Activated naive CD4-positive, alpha-beta T cell treated with anti-CD3 and anti-CD28 coated beads, Interleukin-2, amount 50 U/mL, for 72 hours (primary cell): ENCODE data around the gene SRGAP2B. TPM values are rescaled to one million over a fixed set of nuclear protein-coding genes. Genes with fewer than 3 reads are reported as not detected.
"Not testable (repeated sequence)": the region's sequence is repeated elsewhere in the genome, so short reads cannot be mapped to it uniquely, and the experiment has no call there.

Source experiments
- ATAC-seq, 2 donors: fragments of 150-1000 bp; cut with Tn5 transposase; 2 replicates each; pipeline ENCODE4 v1.10.0; 2021; ENCODE audit warnings: mild to moderate bottlenecking in 2 of 2, moderate library complexity in 2 of 2
- DNase-seq, 2 donors: peaks; one replicate each; pipeline ENCODE4 v3.0.0; 2021 to 2022; ENCODE audit warnings: low spot score in 2 of 2
- H3K27ac Mint-ChIP-seq, 2 donors: one replicate each; pipeline ENCODE4 v1.8.0; 2022; ENCODE audit warnings: mild to moderate bottlenecking in 2 of 2, mixed read lengths in 2 of 2
- H3K36me3 Mint-ChIP-seq, 2 donors: one replicate each; pipeline ENCODE4 v1.8.0; 2022; ENCODE audit warnings: mixed read lengths in 2 of 2
- H3K9me3 Mint-ChIP-seq, 2 donors: one replicate each; pipeline ENCODE4 v1.8.0; 2022; ENCODE audit warnings: mixed read lengths in 2 of 2
- total RNA-seq, 2 donors: library from RNA; stranded (reverse); gene quantifications; one replicate each; pipeline ENCODE4 v1.2.3, GENCODE V29; 2022

The SRGAP2B gene
- total RNA-seq, 2 donors from 2014 or later = 24.4 to 50.1 TPM

- not testable (repeated sequence) for H3K9me3 Mint-ChIP-seq, H3K27ac Mint-ChIP-seq, ATAC-seq, DNase-seq, H3K36me3 Mint-ChIP-seq
Measured at GRCh38 chr1:145016492-145016862, 78.7 kb downstream of the SRGAP2B start.

GRCh38 chr1:145015744-145016491 lies 79.2 kb downstream of the SRGAP2B start:
- H3K27ac Mint-ChIP-seq, H3K9me3 Mint-ChIP-seq: not testable (repeated sequence)

DNA sequence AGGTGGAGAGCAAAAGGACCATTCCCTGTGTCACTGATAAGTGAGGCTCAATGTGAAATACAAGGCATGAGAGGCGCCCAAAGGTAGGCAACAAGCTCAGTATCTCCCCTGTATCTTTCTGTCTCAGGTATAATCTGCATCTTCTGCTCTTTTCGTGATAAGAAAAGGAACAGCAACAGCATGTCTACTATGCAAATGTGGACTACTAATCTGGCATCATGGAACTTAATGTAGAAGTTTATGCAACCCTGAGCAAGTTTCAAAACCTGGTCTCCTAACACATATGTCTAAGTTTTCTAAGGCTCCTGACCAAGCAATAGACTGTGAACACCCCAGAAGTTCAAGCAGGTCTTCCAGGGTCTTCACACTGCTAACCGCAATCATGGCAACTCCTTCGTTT lies 81.8 kb downstream of the SRGAP2B start:
- not testable (repeated sequence) for H3K36me3 Mint-ChIP-seq, H3K9me3 Mint-ChIP-seq, DNase-seq, H3K27ac Mint-ChIP-seq, ATAC-seq

More at GRCh38 chr1:145015744-145016491, 79.2 kb downstream of the SRGAP2B start:
- ATAC-seq = peak; percentile 93 to 97
- DNase-seq, H3K36me3 Mint-ChIP-seq: not testable (repeated sequence)

DNA sequence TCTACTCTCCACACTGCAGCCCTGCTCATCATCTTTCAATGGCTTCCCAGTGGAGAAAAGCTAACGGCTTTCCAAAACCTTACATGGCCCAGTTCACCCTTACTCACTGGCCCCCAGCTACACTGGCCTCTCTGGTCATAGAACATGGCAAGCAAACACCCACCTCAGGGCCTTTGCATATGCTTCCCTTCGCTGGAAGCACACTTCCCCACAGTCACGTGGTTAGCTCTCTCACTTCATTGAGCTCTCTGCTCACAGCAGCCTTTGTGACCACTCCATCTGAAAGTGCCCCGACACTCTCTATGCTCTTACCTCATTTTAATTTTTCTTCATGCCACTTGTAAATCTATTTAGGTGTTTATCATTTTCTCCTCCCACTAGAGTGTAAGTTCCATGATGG lies 83.3 kb downstream of the SRGAP2B start:
- not testable (repeated sequence) for H3K9me3 Mint-ChIP-seq, ATAC-seq, H3K36me3 Mint-ChIP-seq, H3K27ac Mint-ChIP-seq, DNase-seq

DNA sequence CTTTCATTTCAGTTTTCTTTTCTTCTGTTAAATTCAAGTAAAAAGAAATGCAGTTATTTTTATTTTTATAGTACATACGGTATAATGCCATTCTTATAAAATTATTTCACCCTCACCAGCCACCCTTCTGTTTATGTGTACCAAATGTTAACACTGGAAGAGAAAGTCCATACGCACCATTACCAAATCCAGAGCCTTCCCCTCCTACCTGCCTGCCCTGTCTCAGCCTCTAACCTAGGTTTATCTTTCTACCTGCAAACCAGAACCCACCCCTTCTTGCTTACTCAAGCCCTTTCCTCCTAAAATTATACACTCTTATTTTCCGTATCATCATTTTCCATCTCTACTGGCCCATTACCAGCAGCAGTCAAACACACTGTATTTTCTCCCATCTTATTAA lies 84.5 kb downstream of the SRGAP2B start:
- not testable (repeated sequence) for DNase-seq, ATAC-seq, H3K9me3 Mint-ChIP-seq, H3K36me3 Mint-ChIP-seq, H3K27ac Mint-ChIP-seq

DNA sequence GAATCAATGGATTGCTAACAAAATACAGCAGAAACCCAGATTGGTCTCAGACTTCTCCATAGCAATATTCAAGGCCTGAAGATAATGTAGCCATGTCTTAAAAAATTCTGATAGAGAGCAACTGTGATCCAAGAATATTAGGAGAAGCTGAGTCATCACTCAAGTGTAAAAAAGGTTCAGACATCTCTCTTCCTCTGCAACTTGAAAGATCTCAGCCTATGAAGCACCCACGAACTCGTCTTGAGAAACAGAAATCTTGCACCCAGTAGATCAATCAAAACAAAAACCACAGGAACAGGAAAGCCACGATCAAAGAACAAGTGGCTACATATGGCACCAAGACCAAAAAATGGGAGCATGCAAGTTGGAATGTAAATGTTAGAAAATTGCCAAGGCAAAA lies 85.2 kb downstream of the SRGAP2B start:
- not testable (repeated sequence) for H3K9me3 Mint-ChIP-seq, H3K27ac Mint-ChIP-seq, DNase-seq, H3K36me3 Mint-ChIP-seq
- ATAC-seq = peak; percentile 69 to 79

- H3K9me3 Mint-ChIP-seq, H3K36me3 Mint-ChIP-seq, H3K27ac Mint-ChIP-seq, DNase-seq: not testable (repeated sequence)
- peak; percentile 24 to 34 for ATAC-seq
Measured at GRCh38 chr1:145008388-145008787, 86.7 kb downstream of the SRGAP2B start.

- DNase-seq, H3K36me3 Mint-ChIP-seq, ATAC-seq, H3K9me3 Mint-ChIP-seq, H3K27ac Mint-ChIP-seq: not testable (repeated sequence)
Measured at GRCh38 chr1:145005142-145005541, 90.0 kb downstream of the SRGAP2B start.

DNA sequence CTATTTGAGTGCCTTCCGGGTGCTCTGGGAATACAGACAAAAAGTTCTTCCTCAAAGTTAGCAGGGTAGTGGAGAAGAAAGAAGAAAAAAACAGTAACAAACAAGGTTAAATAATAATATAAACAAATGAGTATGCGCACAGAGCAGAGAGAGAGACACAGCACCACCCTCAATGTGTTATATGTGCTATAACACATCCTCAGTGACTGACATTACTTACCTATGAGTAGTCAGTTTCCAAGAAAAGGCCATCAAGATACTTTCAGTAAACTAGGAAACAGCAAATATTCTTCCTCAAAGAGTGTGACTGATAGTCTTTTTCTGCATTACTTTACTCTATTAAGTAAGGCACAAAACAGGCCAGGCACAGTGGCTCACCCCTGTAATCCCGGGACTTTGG lies 93.7 kb downstream of the SRGAP2B start:
- not testable (repeated sequence) for H3K36me3 Mint-ChIP-seq, H3K9me3 Mint-ChIP-seq, H3K27ac Mint-ChIP-seq, DNase-seq
- peak in 1 of 2 donors; percentile 54 for ATAC-seq

DNA sequence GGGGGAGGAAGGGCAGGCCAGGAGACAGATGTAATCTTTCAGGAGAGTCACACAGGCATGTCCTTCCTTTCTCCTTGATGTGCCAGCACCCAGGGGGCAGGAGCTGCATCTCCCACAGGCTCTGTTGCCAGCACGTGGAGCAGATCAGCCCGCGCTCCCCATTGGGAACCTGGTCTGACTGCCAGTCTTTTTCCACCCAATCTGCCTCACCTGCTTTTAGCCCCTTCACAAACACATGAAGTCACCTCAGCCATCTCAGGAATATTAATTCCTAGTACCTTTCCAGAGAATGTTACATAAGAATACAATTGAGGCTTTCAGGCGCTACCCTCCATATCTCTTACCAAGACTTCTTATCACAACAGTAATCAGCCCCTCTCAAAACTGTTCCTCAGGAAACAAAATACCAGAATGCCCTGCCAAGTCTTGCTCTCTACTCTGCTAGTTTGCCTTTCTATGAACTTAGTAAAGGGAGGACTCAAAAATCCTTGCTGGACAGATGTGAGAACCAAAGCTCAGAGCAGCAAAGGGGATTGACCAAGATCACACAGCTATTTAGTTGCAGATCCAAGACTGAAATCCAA lies 94.3 kb downstream of the SRGAP2B start:
- H3K27ac Mint-ChIP-seq, H3K36me3 Mint-ChIP-seq, H3K9me3 Mint-ChIP-seq, DNase-seq, ATAC-seq: not testable (repeated sequence)

DNA sequence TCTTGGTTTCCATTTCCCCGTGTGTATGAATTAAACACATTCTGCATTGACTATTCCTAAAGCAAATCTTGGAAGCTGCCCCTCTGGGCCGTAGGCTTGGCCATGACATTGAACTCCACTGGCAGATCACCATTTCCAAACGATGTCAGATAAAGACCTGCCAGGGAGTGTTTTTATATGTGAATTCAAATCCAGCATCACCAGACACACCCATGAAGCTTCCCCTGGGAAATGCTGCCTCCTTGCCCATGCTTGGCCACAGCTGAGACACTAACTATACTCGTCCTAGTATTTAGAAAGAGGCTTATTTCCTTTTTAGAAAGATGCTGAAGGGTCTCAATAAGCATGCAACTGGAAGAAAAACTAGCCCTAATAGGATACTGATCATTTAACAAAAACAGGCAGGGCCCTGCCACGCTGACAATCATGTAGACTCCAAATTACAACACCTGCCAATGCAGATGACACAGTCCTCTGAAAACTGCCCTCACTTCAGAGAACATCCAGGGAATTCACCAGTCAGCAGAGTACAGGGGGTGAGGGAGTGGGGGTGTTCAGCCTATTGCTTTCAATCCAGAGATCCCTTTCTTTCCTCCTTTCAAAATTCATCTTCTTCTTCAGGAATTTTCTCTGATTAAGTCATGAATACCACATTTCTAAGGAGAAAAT lies 94.9 kb downstream of the SRGAP2B start:
- DNase-seq, ATAC-seq, H3K36me3 Mint-ChIP-seq, H3K9me3 Mint-ChIP-seq, H3K27ac Mint-ChIP-seq: not testable (repeated sequence)

DNA sequence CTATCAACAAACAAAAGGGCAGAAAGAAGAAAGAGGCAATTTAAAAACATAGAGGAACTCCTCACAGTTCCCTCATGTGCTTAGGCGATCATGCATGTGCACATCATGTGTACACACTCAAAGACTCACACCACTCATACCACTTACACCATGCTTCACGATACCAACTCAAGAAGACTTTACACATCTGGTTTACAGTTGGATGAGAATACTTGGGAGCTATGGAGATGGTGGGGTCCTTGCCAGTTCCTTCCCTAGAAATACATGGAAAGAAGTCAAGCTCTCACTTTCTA lies 96.2 kb downstream of the SRGAP2B start:
- not testable (repeated sequence) for ATAC-seq, H3K9me3 Mint-ChIP-seq, H3K36me3 Mint-ChIP-seq, DNase-seq, H3K27ac Mint-ChIP-seq

DNA sequence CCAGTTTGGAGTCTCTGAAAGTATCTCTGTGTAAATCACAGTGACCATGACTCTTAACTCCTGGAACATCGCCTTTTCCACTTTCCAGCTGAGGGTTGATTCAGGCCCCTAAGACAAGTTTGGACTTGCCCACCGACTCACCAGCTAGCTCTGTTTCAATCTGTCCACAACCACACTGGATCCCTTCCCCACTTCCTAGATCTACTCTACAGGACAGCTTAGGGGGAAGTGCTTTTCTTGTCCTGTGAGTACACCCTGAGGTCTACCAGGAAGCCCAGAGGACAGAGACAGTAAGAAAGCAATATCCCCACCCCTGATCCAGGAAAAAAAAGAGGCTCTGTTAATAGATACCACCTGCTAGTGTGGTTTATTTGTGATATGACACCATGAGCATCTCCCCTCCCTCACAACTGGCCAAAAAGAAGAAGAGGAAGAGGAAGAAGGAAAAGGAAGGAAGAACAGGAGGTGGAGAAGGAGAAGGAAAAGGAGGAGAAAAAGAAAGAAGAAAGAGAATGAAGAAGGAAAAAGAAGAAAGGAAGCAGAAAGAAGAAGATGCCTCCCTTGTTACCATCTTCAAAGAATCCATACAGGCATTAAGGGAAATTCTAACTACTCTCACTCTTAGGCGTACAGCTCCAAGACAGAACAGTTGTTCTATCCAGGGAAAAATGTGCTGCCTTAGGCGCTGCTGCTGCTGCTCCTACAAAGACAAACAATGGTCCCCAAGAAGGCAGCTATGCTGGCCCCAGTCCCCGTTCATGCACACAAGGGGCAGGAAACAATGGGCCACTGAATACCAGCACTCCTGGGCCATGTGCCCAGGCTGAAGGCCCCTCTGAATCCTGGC lies 96.8 kb downstream of the SRGAP2B start:
- DNase-seq, H3K9me3 Mint-ChIP-seq, H3K36me3 Mint-ChIP-seq: not testable (repeated sequence)
- ATAC-seq = peak in 1 of 2 donors; percentile 88
- peak overlapping the region in 1 of 2 donors; percentile 85 for H3K27ac Mint-ChIP-seq

- H3K36me3 Mint-ChIP-seq, ATAC-seq, DNase-seq, H3K27ac Mint-ChIP-seq, H3K9me3 Mint-ChIP-seq: not testable (repeated sequence)
Measured at GRCh38 chr1:144995833-144996410, 99.2 kb downstream of the SRGAP2B start.

- not testable (repeated sequence) for DNase-seq, H3K36me3 Mint-ChIP-seq, H3K27ac Mint-ChIP-seq, H3K9me3 Mint-ChIP-seq
- ATAC-seq = peak; percentile 75 to 97
Measured at GRCh38 chr1:144992915-144993314, 102.2 kb downstream of the SRGAP2B start.

DNA sequence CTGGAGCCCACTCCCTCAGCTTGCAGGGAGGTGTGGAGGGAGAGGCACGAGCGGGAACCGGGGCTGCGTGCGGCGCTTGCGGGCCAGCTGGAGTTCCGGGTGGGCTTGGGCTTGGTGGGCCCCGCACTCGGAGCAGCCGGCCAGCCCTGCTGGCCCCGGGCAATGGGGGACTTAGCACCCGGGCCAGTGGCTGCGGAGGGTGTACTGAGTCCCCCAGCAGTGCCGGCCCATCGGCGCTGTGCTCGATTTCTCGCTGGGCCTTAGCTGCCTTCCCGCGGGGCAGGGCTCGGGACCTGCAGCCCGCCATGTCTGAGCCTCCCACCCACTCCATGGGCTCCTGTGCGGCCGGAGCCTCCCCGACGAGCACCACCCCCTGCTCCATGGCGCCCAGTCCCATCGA lies 104.5 kb downstream of the SRGAP2B start:
- not testable (repeated sequence) for H3K27ac Mint-ChIP-seq, H3K9me3 Mint-ChIP-seq, DNase-seq, H3K36me3 Mint-ChIP-seq, ATAC-seq
